PFSK-1 (cell line): ENCODE results near the gene TMEM52.

Experiments used
- FOXP2 ChIP-seq: optimal IDR thresholded peaks from 2 replicates; pipeline ENCODE3; 2011; ENCODE audit warnings: borderline replicate concordance, control low read depth, inconsistent platforms; ENCODE audit not compliant: insufficient read depth; ENCODE audit errors: extremely low read length, extremely low read depth
- POLR2AphosphoS5 ChIP-seq: IDR thresholded peaks from 2 replicates; pipeline ENCODE4 v1.6.1; 2012; ENCODE audit warnings: low read depth, mild to moderate bottlenecking, control low read depth, low read length, moderate library complexity
- REST ChIP-seq, 2 experiments: IDR thresholded peaks; 2 replicates each; pipeline versions ENCODE4 v1.6.1 to v1.8.0; 2011 to 2012; ENCODE audit warnings: low read depth in 2 of 2, low read length in 2 of 2, control low read depth in 1 of 2, inconsistent platforms in 1 of 2, mild to moderate bottlenecking in 1 of 2, moderate library complexity in 1 of 2; ENCODE audit not compliant: insufficient read depth in 1 of 2
- SIN3A ChIP-seq: IDR thresholded peaks from 2 replicates; pipeline ENCODE4 v1.6.1; 2012; ENCODE audit warnings: mild to moderate bottlenecking, low read length, moderate library complexity, borderline replicate concordance; ENCODE audit not compliant: insufficient read depth
- TAF1 ChIP-seq: IDR thresholded peaks from 2 replicates; pipeline ENCODE4 v1.6.1; 2012; ENCODE audit warnings: low read length, control low read depth, borderline replicate concordance; ENCODE audit not compliant: insufficient read depth

Gene TMEM52

GRCh38 chr1:1955621-1956094 is 36.6 kb upstream of the TMEM52 start:
- TF ChIP-seq FOXP2 = no peak
- TF ChIP-seq REST (IDR thresholded peaks at IDR 0.05; ENCODE audit: insufficient read depth in 1 of 2, low read depth in 2 of 2, low read length in 2 of 2) = no peak
- TF ChIP-seq POLR2AphosphoS5 = no peak
- TF ChIP-seq TAF1 = no peak
- no peak for TF ChIP-seq SIN3A

- TF ChIP-seq REST (IDR thresholded peaks at IDR 0.05; ENCODE audit: insufficient read depth in 1 of 2, low read depth in 2 of 2, low read length in 2 of 2) = no peak
- TF ChIP-seq POLR2AphosphoS5 = no peak
- no peak for TF ChIP-seq FOXP2
- TF ChIP-seq SIN3A = no peak
- no peak for TF ChIP-seq TAF1
Observed at GRCh38 chr1:1954831-1955441, 35.9 kb upstream of the TMEM52 start.

GRCh38 chr1:1954015-1954414 is 34.9 kb upstream of the TMEM52 start:
- no peak for TF ChIP-seq REST (IDR thresholded peaks at IDR 0.05; ENCODE audit: insufficient read depth in 1 of 2, low read depth in 2 of 2, low read length in 2 of 2)
- TF ChIP-seq POLR2AphosphoS5 = no peak
- no peak for TF ChIP-seq SIN3A
- no peak for TF ChIP-seq TAF1
- TF ChIP-seq FOXP2 = no peak

- TF ChIP-seq FOXP2 (no peak), SIN3A (no peak), TAF1 (no peak), POLR2AphosphoS5 (no peak), REST (IDR thresholded peaks at IDR 0.05; ENCODE audit: insufficient read depth in 1 of 2, low read depth in 2 of 2, low read length in 2 of 2) (no peak)
Observed at GRCh38 chr1:1950940-1951339, 31.9 kb upstream of the TMEM52 start.

GRCh38 chr1:1948783-1949182 is 29.7 kb upstream of the TMEM52 start:
- no peak for TF ChIP-seq SIN3A
- no peak for TF ChIP-seq FOXP2
- TF ChIP-seq TAF1 = no peak
- TF ChIP-seq REST (IDR thresholded peaks at IDR 0.05; ENCODE audit: insufficient read depth in 1 of 2, low read depth in 2 of 2, low read length in 2 of 2) = no peak
- no peak for TF ChIP-seq POLR2AphosphoS5
